Astrocyte (in vitro differentiated cells and primary cell): Measurements from ENCODE around the gene ILKAP. TPM values are rescaled to one million over a fixed set of nuclear protein-coding genes. Genes with fewer than 3 reads are reported as not detected.

Experiments
- DNase-seq: peaks from one replicate; pipeline ENCODE4 v3.0.0-alpha.2; 2010; ENCODE audit warnings: low read depth
- FAIRE-seq: peaks from 2 replicates; lab custom pipeline; 2011; peaks lifted over from hg19 to GRCh38; lab: Jason Lieb, UNC
- H2AFZ ChIP-seq: 2 replicates; pipeline ENCODE4 v1.6.0; 2012; ENCODE audit warnings: low read depth, low read length, inconsistent platforms
- H3K27ac ChIP-seq: 2 replicates; pipeline ENCODE4 v1.5.1; 2011; ENCODE audit warnings: low read depth, low read length, inconsistent platforms
- H3K27me3 ChIP-seq: 2 replicates; pipeline ENCODE4 v1.6.0; 2011; ENCODE audit warnings: low read length, inconsistent platforms; ENCODE audit not compliant: insufficient read depth
- H3K36me3 ChIP-seq: 2 replicates; pipeline ENCODE4 v1.5.1; 2011; ENCODE audit warnings: low read length, inconsistent platforms; ENCODE audit not compliant: insufficient read depth
- H3K4me1 ChIP-seq: 2 replicates; pipeline ENCODE4 v1.5.1; 2011; ENCODE audit warnings: low read length, inconsistent platforms; ENCODE audit not compliant: insufficient read depth
- H3K4me2 ChIP-seq: 2 replicates; pipeline ENCODE4 v1.6.0; 2012; ENCODE audit warnings: low read length, inconsistent platforms
- H3K4me3 ChIP-seq: 2 replicates; pipeline ENCODE4 v1.5.1; 2011; ENCODE audit warnings: low read depth, mild to moderate bottlenecking, low read length, inconsistent platforms; ENCODE audit not compliant: insufficient read depth
- H3K79me2 ChIP-seq: 2 replicates; pipeline ENCODE4 v1.6.0; 2012; ENCODE audit warnings: mild to moderate bottlenecking, low read length, inconsistent platforms; ENCODE audit not compliant: insufficient read depth
- H3K9ac ChIP-seq: 2 replicates; pipeline ENCODE4 v1.6.0; 2012; ENCODE audit warnings: mild to moderate bottlenecking, low read length, inconsistent platforms
- H3K9me3 ChIP-seq: 2 replicates; pipeline ENCODE4 v1.5.1; 2012; ENCODE audit warnings: low read depth, mild to moderate bottlenecking, low read length, inconsistent platforms; ENCODE audit not compliant: insufficient read depth
- H4K20me1 ChIP-seq: 2 replicates; pipeline ENCODE4 v1.6.0; 2012; ENCODE audit warnings: low read length, inconsistent platforms; ENCODE audit not compliant: insufficient read depth
- H3K27ac Mint-ChIP-seq: one replicate; pipeline ENCODE4 v1.8.0; 2021; ENCODE audit warnings: mild to moderate bottlenecking, mixed read lengths; ENCODE audit not compliant: unreplicated experiment
- H3K27me3 Mint-ChIP-seq: one replicate; pipeline ENCODE4 v1.8.0; 2021; ENCODE audit warnings: low read depth, mixed read lengths; ENCODE audit not compliant: unreplicated experiment
- H3K36me3 Mint-ChIP-seq: one replicate; pipeline ENCODE4 v1.8.0; 2021; ENCODE audit warnings: low read depth, mixed read lengths; ENCODE audit not compliant: unreplicated experiment
- H3K4me1 Mint-ChIP-seq: one replicate; pipeline ENCODE4 v1.8.0; 2021; ENCODE audit warnings: low read depth, mixed read lengths; ENCODE audit not compliant: unreplicated experiment
- H3K4me3 Mint-ChIP-seq: one replicate; pipeline ENCODE4 v1.8.0; 2021; ENCODE audit warnings: mild to moderate bottlenecking, moderate library complexity, mixed read lengths; ENCODE audit not compliant: unreplicated experiment
- H3K9me3 Mint-ChIP-seq: one replicate; pipeline ENCODE4 v1.8.0; 2021; ENCODE audit warnings: mild to moderate bottlenecking, mixed read lengths; ENCODE audit not compliant: unreplicated experiment
- EZH2 ChIP-seq: IDR thresholded peaks from 2 replicates; pipeline ENCODE4 v1.6.1; 2012; ENCODE audit warnings: mild to moderate bottlenecking, low read length, inconsistent platforms; ENCODE audit not compliant: insufficient read depth
- total RNA-seq: library from RNA; stranded (reverse); gene quantifications from 2 replicates; pipeline ENCODE4 v1.2.1, GENCODE V29; 2021
- TF ChIP-seq, protein P1 (sequence below): IDR thresholded peaks from 2 replicates; pipeline ENCODE4 v1.5.1; 2011; ENCODE audit warnings: low read depth, mild to moderate bottlenecking, inconsistent platforms, low read length, moderate library complexity; ENCODE audit not compliant: insufficient read depth

The ILKAP gene
- total RNA-seq, 1 donor from 2014 or later, result 32.3 TPM

DNA sequence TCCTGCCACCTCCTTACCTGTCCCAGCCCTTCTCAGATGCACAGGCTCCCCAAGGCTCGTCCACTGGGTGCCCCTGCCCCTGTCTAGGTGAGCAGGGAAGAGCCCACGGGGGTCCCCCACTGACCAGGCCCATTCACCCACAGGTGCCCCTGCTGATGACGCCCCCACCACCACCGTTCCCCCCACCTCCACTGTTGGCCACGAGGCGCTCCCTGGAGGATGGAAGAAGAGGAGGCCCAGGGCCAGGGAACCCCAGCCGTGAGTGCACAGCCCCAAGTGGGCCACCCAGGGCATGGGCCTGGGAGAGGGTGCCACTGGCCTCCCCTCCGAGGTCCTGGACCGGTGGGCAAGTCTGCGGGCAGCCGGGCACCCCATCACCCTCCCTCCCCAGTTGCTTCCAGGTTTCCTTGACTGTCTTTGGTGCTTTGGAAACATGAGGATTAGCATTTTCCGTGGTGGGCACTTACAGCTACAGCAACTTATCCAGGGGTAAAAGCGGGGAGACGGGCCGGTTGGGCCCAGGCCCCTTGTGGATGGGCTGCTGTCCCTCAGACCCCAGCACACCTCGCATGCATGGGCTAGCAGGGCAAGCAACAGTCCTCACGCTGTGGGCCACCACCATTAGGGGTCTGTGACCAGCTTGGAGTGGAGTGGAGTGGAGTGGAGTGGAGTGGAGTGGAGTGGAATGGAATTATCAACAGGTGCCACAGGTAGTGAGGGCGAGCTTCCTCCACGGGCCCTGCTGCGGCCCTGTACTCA is 78.2 kb downstream of the ILKAP start:
- no peak overlapping the region for H3K4me2 ChIP-seq
- Mint-ChIP-seq H3K9me3 (no peaks in the 10 kb centered on the region), H3K36me3 (no peaks in the 10 kb centered on the region), H3K4me3 (no peak overlapping the region), H3K4me1 (no peaks in the 10 kb centered on the region), H3K27me3 (peaks cover 6% of the 10 kb centered on the region), H3K27ac (no peak overlapping the region)
- H3K79me2 ChIP-seq, result no peaks in the 10 kb centered on the region
- TF ChIP-seq, protein P1, sequence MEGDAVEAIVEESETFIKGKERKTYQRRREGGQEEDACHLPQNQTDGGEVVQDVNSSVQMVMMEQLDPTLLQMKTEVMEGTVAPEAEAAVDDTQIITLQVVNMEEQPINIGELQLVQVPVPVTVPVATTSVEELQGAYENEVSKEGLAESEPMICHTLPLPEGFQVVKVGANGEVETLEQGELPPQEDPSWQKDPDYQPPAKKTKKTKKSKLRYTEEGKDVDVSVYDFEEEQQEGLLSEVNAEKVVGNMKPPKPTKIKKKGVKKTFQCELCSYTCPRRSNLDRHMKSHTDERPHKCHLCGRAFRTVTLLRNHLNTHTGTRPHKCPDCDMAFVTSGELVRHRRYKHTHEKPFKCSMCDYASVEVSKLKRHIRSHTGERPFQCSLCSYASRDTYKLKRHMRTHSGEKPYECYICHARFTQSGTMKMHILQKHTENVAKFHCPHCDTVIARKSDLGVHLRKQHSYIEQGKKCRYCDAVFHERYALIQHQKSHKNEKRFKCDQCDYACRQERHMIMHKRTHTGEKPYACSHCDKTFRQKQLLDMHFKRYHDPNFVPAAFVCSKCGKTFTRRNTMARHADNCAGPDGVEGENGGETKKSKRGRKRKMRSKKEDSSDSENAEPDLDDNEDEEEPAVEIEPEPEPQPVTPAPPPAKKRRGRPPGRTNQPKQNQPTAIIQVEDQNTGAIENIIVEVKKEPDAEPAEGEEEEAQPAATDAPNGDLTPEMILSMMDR, result no peak
- TF ChIP-seq EZH2, result no peak
- H3K4me1 ChIP-seq, result no peaks in the 10 kb centered on the region
- no peaks in the 10 kb centered on the region for H4K20me1 ChIP-seq
- no peak for DNase-seq
- no peak overlapping the region for H3K27ac ChIP-seq
- no peak for FAIRE-seq
- H3K36me3 ChIP-seq, result no peaks in the 10 kb centered on the region
- no peak overlapping the region for H3K4me3 ChIP-seq
- H3K9ac ChIP-seq, result no peak overlapping the region
- H2AFZ ChIP-seq, result no peak overlapping the region
- H3K9me3 ChIP-seq, result no peaks in the 10 kb centered on the region
- no peaks in the 10 kb centered on the region for H3K27me3 ChIP-seq

DNA sequence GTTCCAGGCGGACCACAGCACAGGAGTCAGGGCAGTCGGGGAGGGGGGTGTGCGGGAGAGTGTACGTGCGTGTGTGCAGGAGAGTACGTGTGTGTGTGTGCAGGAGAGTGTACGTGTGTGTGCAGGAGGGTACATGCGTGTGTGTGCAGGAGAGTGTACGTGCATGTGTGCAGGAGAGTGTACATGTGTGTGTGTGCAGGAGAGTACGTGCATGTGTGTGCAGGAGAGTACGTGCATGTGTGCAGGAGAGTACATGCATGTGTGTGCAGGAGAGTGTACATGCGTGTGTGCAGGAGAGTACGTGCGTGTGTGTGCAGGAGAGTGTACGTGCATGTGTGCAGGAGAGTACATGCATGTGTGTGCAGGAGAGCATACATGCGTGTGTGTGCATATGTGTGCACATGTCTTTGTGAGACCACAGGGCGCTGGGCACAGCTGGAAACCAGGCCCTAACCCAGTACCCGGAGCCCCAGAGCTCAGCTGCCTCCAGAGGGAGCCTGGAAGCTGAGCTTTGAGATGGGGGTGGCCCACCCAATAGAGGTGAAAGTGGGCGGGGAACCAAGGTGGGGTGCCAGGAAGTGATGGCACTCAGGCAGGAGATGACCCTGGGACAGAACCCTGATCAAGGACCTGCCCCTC is 78.9 kb downstream of the ILKAP start:
- Histone ChIP-seq H2AFZ (no peak overlapping the region), H3K9me3 (no peaks in the 10 kb centered on the region), H3K27me3 (peaks cover 2% of the 10 kb centered on the region), H4K20me1 (no peaks in the 10 kb centered on the region), H3K9ac (no peak overlapping the region), H3K27ac (no peak overlapping the region), H3K4me3 (no peak overlapping the region), H3K4me1 (no peaks in the 10 kb centered on the region), H3K36me3 (no peaks in the 10 kb centered on the region), H3K79me2 (no peaks in the 10 kb centered on the region), H3K4me2 (no peak overlapping the region)
- H3K36me3 Mint-ChIP-seq, result no peaks in the 10 kb centered on the region
- no peak for DNase-seq
- H3K27me3 Mint-ChIP-seq, result peaks cover 8% of the 10 kb centered on the region
- FAIRE-seq, result no peak
- TF ChIP-seq, protein P1, result no peak
- TF ChIP-seq EZH2, result no peak
- H3K4me3 Mint-ChIP-seq, result no peak overlapping the region
- H3K9me3 Mint-ChIP-seq, result no peaks in the 10 kb centered on the region
- H3K4me1 Mint-ChIP-seq, result no peaks in the 10 kb centered on the region
- no peak overlapping the region for H3K27ac Mint-ChIP-seq

DNA sequence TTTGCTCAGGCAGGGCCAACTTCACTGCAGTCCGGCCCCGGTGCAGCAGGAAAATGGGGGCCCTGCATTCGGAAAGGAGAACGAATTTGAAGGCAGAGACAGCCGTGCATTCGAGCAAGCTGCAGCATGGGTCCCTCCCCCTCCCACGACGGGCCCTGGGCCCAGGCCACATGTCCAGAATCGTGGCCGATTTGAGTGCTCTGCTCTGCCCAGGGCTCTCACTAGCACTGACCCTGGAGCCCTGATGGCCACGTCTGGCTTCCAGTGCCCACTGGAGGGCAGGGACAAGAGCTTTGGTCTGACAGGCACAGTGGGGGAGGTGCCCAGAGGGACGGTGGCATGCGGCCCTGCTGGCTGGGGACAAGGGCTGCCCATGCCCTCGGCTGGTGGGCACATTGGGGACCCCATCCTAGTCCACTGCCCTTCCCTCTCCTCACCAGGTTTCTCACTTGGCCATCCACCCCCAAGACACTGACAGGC is 79.5 kb downstream of the ILKAP start:
- H3K36me3 ChIP-seq, result no peaks in the 10 kb centered on the region
- no peak overlapping the region for H2AFZ ChIP-seq
- H3K4me2 ChIP-seq, result no peak overlapping the region
- no peak overlapping the region for H3K27ac ChIP-seq
- no peaks in the 10 kb centered on the region for H3K36me3 Mint-ChIP-seq
- H3K27ac Mint-ChIP-seq, result no peak overlapping the region
- no peak for TF ChIP-seq EZH2
- TF ChIP-seq, protein P1, result no peak
- no peak overlapping the region for H3K9ac ChIP-seq
- no peak overlapping the region for H3K4me3 ChIP-seq
- no peaks in the 10 kb centered on the region for H4K20me1 ChIP-seq
- no peaks in the 10 kb centered on the region for H3K79me2 ChIP-seq
- peaks cover 2% of the 10 kb centered on the region for H3K9me3 ChIP-seq
- DNase-seq, result no peak
- no peaks in the 10 kb centered on the region for H3K9me3 Mint-ChIP-seq
- no peak overlapping the region for H3K4me3 Mint-ChIP-seq
- no peak for FAIRE-seq
- H3K4me1 ChIP-seq, result no peaks in the 10 kb centered on the region
- peaks cover 2% of the 10 kb centered on the region for H3K27me3 ChIP-seq
- H3K4me1 Mint-ChIP-seq, result no peaks in the 10 kb centered on the region
- peaks cover 8% of the 10 kb centered on the region for H3K27me3 Mint-ChIP-seq
